Adrenal gland (tissue), 5 donors: ENCODE results near the gene HLA-DQA1.

Experiments used
- POLR2A ChIP-seq, 2 donors: fragments of 450-650 bp; IDR thresholded peaks; one replicate each; pipeline ENCODE4 v1.6.1; 2017; ENCODE audit warnings: antibody characterized with exemption in 2 of 2, mild to moderate bottlenecking in 2 of 2, moderate library complexity in 1 of 2
- TF ChIP-seq, protein P1 (sequence below), 6 experiments: fragments of 450-650 bp in 4 of 6; fragments of 200-600 bp in 2 of 6; sonication (generic) in 1 of 6; IDR thresholded peaks; 1 replicate in 5 of 6; 2 replicates in 1 of 6; pipeline versions ENCODE4 v1.5.1 to v1.8.0; 2016 to 2021; ENCODE audit warnings: antibody characterized with exemption in 6 of 6, mild to moderate bottlenecking in 2 of 6, moderate library complexity in 1 of 6
- donor health status: DM: no; HTN: no; CAD: no.

DNA sequence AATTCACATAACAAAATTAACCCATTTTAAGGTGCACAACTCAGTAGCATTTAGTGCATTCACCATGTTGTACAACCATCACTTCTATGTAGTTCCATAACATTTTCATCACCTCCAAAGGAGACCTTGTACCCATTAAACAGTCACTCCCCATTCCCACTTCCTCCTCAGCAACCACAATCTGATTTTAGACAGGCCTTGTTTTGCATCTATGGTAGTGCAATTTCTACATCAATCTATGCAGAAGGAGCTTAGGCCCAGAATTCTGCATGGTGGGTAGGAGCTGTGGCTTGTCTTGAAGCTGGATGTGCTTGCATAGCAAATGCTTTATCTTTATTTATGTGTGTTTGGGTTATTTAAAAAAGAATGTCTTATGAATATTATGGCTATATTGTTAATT is 13.5 kb upstream of the HLA-DQA1 start:
- TF ChIP-seq, protein P1, sequence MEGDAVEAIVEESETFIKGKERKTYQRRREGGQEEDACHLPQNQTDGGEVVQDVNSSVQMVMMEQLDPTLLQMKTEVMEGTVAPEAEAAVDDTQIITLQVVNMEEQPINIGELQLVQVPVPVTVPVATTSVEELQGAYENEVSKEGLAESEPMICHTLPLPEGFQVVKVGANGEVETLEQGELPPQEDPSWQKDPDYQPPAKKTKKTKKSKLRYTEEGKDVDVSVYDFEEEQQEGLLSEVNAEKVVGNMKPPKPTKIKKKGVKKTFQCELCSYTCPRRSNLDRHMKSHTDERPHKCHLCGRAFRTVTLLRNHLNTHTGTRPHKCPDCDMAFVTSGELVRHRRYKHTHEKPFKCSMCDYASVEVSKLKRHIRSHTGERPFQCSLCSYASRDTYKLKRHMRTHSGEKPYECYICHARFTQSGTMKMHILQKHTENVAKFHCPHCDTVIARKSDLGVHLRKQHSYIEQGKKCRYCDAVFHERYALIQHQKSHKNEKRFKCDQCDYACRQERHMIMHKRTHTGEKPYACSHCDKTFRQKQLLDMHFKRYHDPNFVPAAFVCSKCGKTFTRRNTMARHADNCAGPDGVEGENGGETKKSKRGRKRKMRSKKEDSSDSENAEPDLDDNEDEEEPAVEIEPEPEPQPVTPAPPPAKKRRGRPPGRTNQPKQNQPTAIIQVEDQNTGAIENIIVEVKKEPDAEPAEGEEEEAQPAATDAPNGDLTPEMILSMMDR (IDR thresholded peaks at IDR 0.05) = no peak
- no peak for TF ChIP-seq POLR2A (IDR thresholded peaks at IDR 0.05)
